IPS DF 4.7 (cell line): ENCODE measurements around the gene LGALS12.

Source experiments
- DNase-seq: peaks from one replicate; pipeline ENCODE4 v3.0.0-alpha.2; 2013; ENCODE audit warnings: low spot score; ENCODE audit errors: extremely low read depth

LGALS12 gene

GRCh38 chr11:63560506-63561180, 54.8 kb downstream of the LGALS12 start:
- no peak for DNase-seq

DNA sequence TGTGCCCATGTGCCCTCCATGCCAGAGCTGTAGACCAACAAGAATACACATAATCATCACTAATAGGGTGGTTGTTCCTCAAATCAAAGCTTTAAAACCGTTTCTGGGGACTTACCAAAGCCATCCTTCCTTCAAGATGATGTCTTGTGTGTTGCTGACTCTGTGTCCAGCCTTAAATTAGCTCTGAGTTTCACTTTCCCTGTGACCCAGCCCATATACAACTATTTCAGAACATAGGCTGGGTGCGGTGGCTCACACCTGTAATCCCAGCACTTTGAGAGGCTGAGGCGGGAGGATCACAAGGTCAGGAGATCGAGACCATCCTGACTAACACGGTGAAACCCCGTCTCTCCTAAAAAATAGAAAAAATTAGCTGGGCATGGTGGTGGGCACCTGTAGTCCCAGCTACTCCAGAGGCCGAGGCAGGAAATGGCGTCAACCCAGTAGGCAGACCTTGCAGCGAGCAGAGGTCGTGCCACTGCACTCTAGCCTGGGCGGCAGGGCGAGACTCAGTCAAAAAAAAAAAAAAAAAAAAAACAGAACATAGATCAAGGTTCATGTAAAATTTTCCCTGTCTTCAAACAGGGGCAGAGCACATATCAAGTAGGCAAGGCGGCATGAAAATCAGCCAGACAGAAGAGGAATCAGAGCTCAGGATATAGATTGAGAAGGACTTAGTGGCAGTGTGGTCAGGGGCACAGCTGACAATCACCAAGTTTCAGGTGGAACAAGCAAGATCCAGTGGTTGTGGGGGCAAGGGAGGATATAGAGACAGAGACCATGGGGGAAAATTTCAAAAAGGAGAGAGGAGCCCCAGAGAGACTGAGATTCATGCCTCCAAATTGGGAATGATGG, 57.5 kb downstream of the LGALS12 start, which contains the start of gene PLAAT2:
PLAAT2 (minus strand) TSS at position 179 of the 855 bp plus-strand sequence; CDS start at position 124, 55 bp downstream.
- no peak for DNase-seq

GRCh38 chr11:63564056-63564774, 58.3 kb downstream of the LGALS12 start:
- no peak for DNase-seq

GRCh38 chr11:63564784-63565350, 59.0 kb downstream of the LGALS12 start:
- DNase-seq = no peak
